ENCODE data around the gene PTGS2.

PTGS2 gene

GRCh38 chr1:186680245-186681061 lies at the start of gene PTGS2:
Gene PTGS2, minus strand, starts transcription at chr1:186680423. Its CDS starts 133 bp downstream, at chr1:186680290.
- DNase-seq (ENCODE audit: low read depth), result peak; percentile 4
- no peak within 1 kb of the TSS for H3K4me3 ChIP-seq (ENCODE audit: low read depth, low read length)
- TF ChIP-seq, protein P1, sequence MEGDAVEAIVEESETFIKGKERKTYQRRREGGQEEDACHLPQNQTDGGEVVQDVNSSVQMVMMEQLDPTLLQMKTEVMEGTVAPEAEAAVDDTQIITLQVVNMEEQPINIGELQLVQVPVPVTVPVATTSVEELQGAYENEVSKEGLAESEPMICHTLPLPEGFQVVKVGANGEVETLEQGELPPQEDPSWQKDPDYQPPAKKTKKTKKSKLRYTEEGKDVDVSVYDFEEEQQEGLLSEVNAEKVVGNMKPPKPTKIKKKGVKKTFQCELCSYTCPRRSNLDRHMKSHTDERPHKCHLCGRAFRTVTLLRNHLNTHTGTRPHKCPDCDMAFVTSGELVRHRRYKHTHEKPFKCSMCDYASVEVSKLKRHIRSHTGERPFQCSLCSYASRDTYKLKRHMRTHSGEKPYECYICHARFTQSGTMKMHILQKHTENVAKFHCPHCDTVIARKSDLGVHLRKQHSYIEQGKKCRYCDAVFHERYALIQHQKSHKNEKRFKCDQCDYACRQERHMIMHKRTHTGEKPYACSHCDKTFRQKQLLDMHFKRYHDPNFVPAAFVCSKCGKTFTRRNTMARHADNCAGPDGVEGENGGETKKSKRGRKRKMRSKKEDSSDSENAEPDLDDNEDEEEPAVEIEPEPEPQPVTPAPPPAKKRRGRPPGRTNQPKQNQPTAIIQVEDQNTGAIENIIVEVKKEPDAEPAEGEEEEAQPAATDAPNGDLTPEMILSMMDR (IDR thresholded peaks at IDR 0.05; ENCODE audit: control insufficient read depth, extremely low read depth, insufficient read depth), result no peak

- H3K4me3 ChIP-seq (ENCODE audit: low read depth, low read length), result no peak overlapping the region
- DNase-seq (ENCODE audit: low read depth), result no peak
- TF ChIP-seq, protein P1 (IDR thresholded peaks at IDR 0.05; ENCODE audit: control insufficient read depth, extremely low read depth, insufficient read depth), result peak; percentile 56
Measured at GRCh38 chr1:186722711-186723309, 42.6 kb upstream of the PTGS2 start.

DNA sequence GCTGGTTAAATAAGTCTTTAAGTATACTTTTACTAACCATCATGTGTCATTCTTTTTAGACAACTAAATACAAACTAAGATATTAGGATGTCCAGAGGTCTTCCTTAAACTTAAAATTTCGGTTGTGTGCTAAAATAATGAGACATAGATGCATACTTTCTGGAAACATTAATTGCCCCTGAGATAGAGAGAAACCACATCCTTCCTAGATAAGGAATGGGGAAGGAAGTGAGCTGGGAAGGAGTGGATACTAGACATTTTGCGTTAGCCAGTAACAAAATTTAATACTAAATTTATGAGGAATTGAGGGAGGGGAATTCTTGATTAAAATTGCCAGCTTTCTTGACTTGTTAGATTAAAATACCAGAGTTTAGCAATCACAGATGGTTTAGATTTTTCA lies 37.1 kb upstream of the PTGS2 start:
- TF ChIP-seq, protein P1 (IDR thresholded peaks at IDR 0.05; ENCODE audit: control insufficient read depth, extremely low read depth, insufficient read depth), result no peak
- DNase-seq (ENCODE audit: low read depth), result no peak
- no peak overlapping the region for H3K4me3 ChIP-seq (ENCODE audit: low read depth, low read length)

DNA sequence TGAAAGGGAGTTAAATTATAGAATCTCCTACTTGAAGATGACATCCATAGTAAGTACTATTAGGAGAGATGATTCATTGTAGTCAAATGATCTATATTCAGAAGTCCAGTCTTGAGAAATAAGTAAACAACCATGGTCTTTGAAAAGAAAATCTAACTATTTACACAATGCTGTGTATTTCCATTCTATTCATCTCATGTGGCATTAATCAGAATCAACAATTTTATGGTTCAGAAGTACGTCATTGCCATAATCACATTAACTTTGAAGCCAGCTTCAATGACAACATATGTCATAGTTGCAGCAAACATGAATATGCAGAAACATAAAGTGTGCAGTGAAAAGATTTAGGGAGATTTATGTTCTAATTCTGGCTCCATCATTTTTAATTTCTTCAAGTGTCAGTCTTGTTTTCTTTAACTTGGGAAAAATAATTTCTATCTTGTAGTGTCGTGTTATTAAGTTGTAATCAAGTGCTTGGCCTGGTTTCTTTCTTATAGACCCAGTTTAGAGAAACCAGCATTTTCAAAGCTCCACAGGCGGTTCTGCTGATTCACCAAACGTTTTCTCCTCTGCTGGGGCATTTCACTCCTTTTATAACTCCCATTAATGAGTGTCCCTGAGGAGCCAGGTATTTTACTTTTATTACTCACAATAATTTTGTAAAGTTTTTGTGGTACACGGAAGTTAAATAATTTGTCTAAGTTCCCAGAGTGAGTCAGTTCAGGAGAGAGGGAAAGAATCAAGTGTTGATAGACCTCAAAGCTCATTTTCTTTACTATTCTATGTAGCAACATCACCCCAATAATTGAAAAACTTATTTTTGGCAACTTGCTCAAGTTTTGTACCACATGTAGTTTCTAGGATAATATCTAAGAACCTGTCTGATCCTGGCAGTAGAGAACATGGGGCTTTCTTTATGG lies 35.9 kb upstream of the PTGS2 start:
- no peak for DNase-seq (ENCODE audit: low read depth)
- H3K4me3 ChIP-seq (ENCODE audit: low read depth, low read length), result no peak overlapping the region
- TF ChIP-seq, protein P1 (IDR thresholded peaks at IDR 0.05; ENCODE audit: control insufficient read depth, extremely low read depth, insufficient read depth), result no peak

GRCh38 chr1:186710696-186711095 lies 30.5 kb upstream of the PTGS2 start:
- H3K4me3 ChIP-seq (ENCODE audit: low read depth, low read length), result no peak overlapping the region
- TF ChIP-seq, protein P1 (IDR thresholded peaks at IDR 0.05; ENCODE audit: control insufficient read depth, extremely low read depth, insufficient read depth), result no peak
- no peak for DNase-seq (ENCODE audit: low read depth)

GRCh38 chr1:186708694-186709097 lies 28.5 kb upstream of the PTGS2 start:
- DNase-seq (ENCODE audit: low read depth), result no peak
- TF ChIP-seq, protein P1 (IDR thresholded peaks at IDR 0.05; ENCODE audit: control insufficient read depth, extremely low read depth, insufficient read depth), result no peak
- no peak overlapping the region for H3K4me3 ChIP-seq (ENCODE audit: low read depth, low read length)
